Measurements from ENCODE around the gene TEX14. TPM values are rescaled to one million over a fixed set of nuclear protein-coding genes. Genes with fewer than 3 reads are reported as not detected.

TEX14 gene
- polyA plus RNA-seq, 2 of the 4 experiments (the other 2 are of a cell fraction): 0.04 to 0.12 TPM

GRCh38 chr17:58597371-58597770, 94.5 kb downstream of the TEX14 start:
- Histone ChIP-seq H3K4me1 (no peaks in the 10 kb centered on the region), H3K9me3 (no peaks in the 10 kb centered on the region), H3K4me3 (no peak overlapping the region), H3K27ac (no peak overlapping the region), H3K4me2 (no peak overlapping the region)
- no peak for TF ChIP-seq ELK1 (IDR thresholded peaks at IDR 0.05; ENCODE audit: low read depth, low read length)
- TF ChIP-seq EHMT2 (IDR thresholded peaks at IDR 0.05; ENCODE audit: low read depth): no peak
- TF ChIP-seq CBX2 (IDR thresholded peaks at IDR 0.05; ENCODE audit: borderline replicate concordance, low read depth): no peak
- TF ChIP-seq MAFK (IDR thresholded peaks at IDR 0.05; ENCODE audit: partially characterized antibody): no peak
- TF ChIP-seq RARB (CRISPR knock-in tag; IDR thresholded peaks at IDR 0.05): no peak
- DNase-seq (ENCODE audit: low read depth in 1 of 2, low spot score in 1 of 2): no peak
- ChIA-PET POLR2A (interaction anchor here (3.1 kb wide), 1 partner anchor 34 kb away, joined by 21 read pairs; no protein-coding TSS in a partner anchor), CTCF (interaction anchor here (0.8 to 1.7 kb wide), 6 partner anchors 10 to 407 kb away, joined by 3 to 10 read pairs (median 4); no protein-coding TSS in a partner anchor)
- no peak for FAIRE-seq
- no peak for ATAC-seq
- 88% methylated on average over 3 of the region's 3 CpGs for WGBS (ENCODE audit: missing lambda C conversion rate)

GRCh38 chr17:58595194-58595792, 96.6 kb downstream of the TEX14 start:
- H3K4me2 ChIP-seq: no peak overlapping the region
- H3K4me3 ChIP-seq: no peak overlapping the region

GRCh38 chr17:58593123-58593522, 98.7 kb downstream of the TEX14 start:
- CTCF ChIA-PET: no interaction called here

More at GRCh38 chr17:58595194-58595792, 96.6 kb downstream of the TEX14 start:
- CTCF ChIA-PET: interaction anchor here (0.6 to 1.7 kb wide), 6 partner anchors 11 to 460 kb away, joined by 3 to 5 read pairs (median 4); no protein-coding TSS in a partner anchor
- DNase-seq (ENCODE audit: low read depth in 1 of 2, low spot score in 1 of 2) (peak in 1 of 2 experiments; percentile 60), ATAC-seq (peak; percentile 65 to 76), FAIRE-seq (no peak)
- Histone ChIP-seq H3K9me3 (no peaks in the 10 kb centered on the region), H3K4me1 (no peaks in the 10 kb centered on the region), H3K27ac (no peak overlapping the region)
- TF ChIP-seq RAD21 (conservative IDR thresholded peaks at IDR 0.05 in 1 of 2, IDR thresholded peaks at IDR 0.05 in 1 of 2) (peak in 1 of 2 experiments; percentile 30; a peak in 2 of 5 replicates), USF2 (IDR thresholded peaks at IDR 0.05) (no peak)
- POLR2A ChIA-PET: interaction anchor here (0.5 to 3.1 kb wide), 2 partner anchors 34 to 36 kb away, joined by 4 to 21 read pairs; no protein-coding TSS in a partner anchor
- 39% methylated on average over 5 of the region's 5 CpGs for WGBS (ENCODE audit: missing lambda C conversion rate)

More at GRCh38 chr17:58593123-58593522, 98.7 kb downstream of the TEX14 start:
- Histone ChIP-seq H3K27ac (no peak overlapping the region), H3K4me3 (no peak overlapping the region), H3K4me1 (no peaks in the 10 kb centered on the region), H3K9me3 (no peaks in the 10 kb centered on the region), H3K4me2 (no peak overlapping the region)
- no peak for ATAC-seq
- no peak for TF ChIP-seq ZFP36 (IDR thresholded peaks at IDR 0.05; ENCODE audit: borderline replicate concordance, partially characterized antibody)
- no peak for TF ChIP-seq RAD21 (conservative IDR thresholded peaks at IDR 0.05 in 1 of 2, IDR thresholded peaks at IDR 0.05 in 1 of 2)
- TF ChIP-seq JUNB (IDR thresholded peaks at IDR 0.05): no peak
- no peak for TF ChIP-seq TFCP2L1 (CRISPR knock-in tag; IDR thresholded peaks at IDR 0.05)
- no peak for TF ChIP-seq ZSCAN20 (CRISPR knock-in tag; IDR thresholded peaks at IDR 0.05)
- TF ChIP-seq HES2 (IDR thresholded peaks at IDR 0.05): no peak
- TF ChIP-seq ATOH8 (CRISPR knock-in tag; IDR thresholded peaks at IDR 0.05; ENCODE audit: low read depth): no peak
- TF ChIP-seq BCL3 (IDR thresholded peaks at IDR 0.05): no peak
- no peak for TF ChIP-seq EHMT2 (IDR thresholded peaks at IDR 0.05; ENCODE audit: low read depth)
- no peak for TF ChIP-seq FOSL2 (IDR thresholded peaks at IDR 0.05)
- TF ChIP-seq FOSL2 (CRISPR knock-in tag; IDR thresholded peaks at IDR 0.05): no peak
- TF ChIP-seq E2F6 (IDR thresholded peaks at IDR 0.05; ENCODE audit: borderline replicate concordance, low read depth): no peak
- POLR2A ChIA-PET: no interaction called here
- FAIRE-seq: no peak
- no peak for DNase-seq (ENCODE audit: low read depth in 1 of 2, low spot score in 1 of 2)
- WGBS (ENCODE audit: missing lambda C conversion rate): 92% methylated on average over 1 of the region's 1 CpG
